B cell (primary cell): ENCODE data around the gene MCM5. TPM values are rescaled to one million over a fixed set of nuclear protein-coding genes. Genes with fewer than 3 reads are reported as not detected.

Experiments used
- ATAC-seq: fragments of 200-7000 bp; cut with Tn5 transposase; one replicate; pipeline ENCODE4 v1.10.0; 2021; ENCODE audit warnings: low read depth, mild to moderate bottlenecking, moderate number of reproducible peaks, moderate library complexity
- CTCF ChIA-PET: fragments of 350-600 bp; sonication (Branson Sonifier 250); formaldehyde crosslinking; loops from one replicate; lab custom pipeline; 2021; ENCODE audit warnings: antibody characterized with exemption, inconsistent platforms; lab: Charles Lee
- POLR2A ChIA-PET: fragments of 350-600 bp; sonication (Branson Sonifier 250); formaldehyde crosslinking; loops from one replicate; lab custom pipeline; 2021; ENCODE audit warnings: antibody characterized with exemption; lab: Charles Lee
- DNase-seq: peaks from one replicate; pipeline ENCODE4 v3.0.0; 2013
- H2AFZ ChIP-seq: 2 replicates; pipeline ENCODE4 v1.6.1; 2012; ENCODE audit warnings: mild to moderate bottlenecking, low read depth, low read length; ENCODE audit not compliant: insufficient read depth, poor library complexity, severe bottlenecking
- H3K27ac ChIP-seq, 2 donors: 1 replicate in 1 of 2; 2 replicates in 1 of 2; pipeline ENCODE4 v1.5.1; 2012 to 2013; ENCODE audit warnings: low read length in 2 of 2, mild to moderate bottlenecking in 2 of 2, moderate library complexity in 1 of 2
- H3K27me3 ChIP-seq, 4 experiments: fragments of 200-600 bp in 1 of 4; sonication (generic) in 1 of 4; replicated peaks in 1 of 4; 1 replicate in 2 of 4; 2 replicates in 2 of 4; pipeline versions ENCODE4 v1.6.1 to v1.7.0; 2013 to 2016; ENCODE audit warnings: low read length in 3 of 4, mild to moderate bottlenecking in 2 of 4, mixed read lengths in 1 of 4, moderate library complexity in 1 of 4; ENCODE audit not compliant: insufficient read depth in 4 of 4, control insufficient read depth in 3 of 4; ENCODE audit errors: control extremely low read depth in 1 of 4
- H3K36me3 ChIP-seq, 2 experiments: replicated peaks in 1 of 2; 1 replicate in 1 of 2; 2 replicates in 1 of 2; pipeline versions ENCODE4 v1.6.1 to v1.7.1; 2013; ENCODE audit warnings: low read length in 1 of 2; ENCODE audit not compliant: insufficient read depth in 2 of 2, control insufficient read depth in 1 of 2; ENCODE audit errors: control extremely low read depth in 1 of 2, extremely low read depth in 1 of 2
- H3K4me1 ChIP-seq, 2 donors: fragments of 200-600 bp in 1 of 2; sonication (generic) in 1 of 2; 1 replicate in 1 of 2; 2 replicates in 1 of 2; pipeline versions ENCODE4 v1.5.1 to v1.6.1; 2013 to 2017; ENCODE audit warnings: low read length in 2 of 2; ENCODE audit not compliant: control insufficient read depth in 2 of 2, insufficient read depth in 2 of 2
- H3K4me2 ChIP-seq: replicated peaks from 2 replicates; pipeline ENCODE3; 2012; ENCODE audit warnings: mild to moderate bottlenecking, low read depth, low read length; ENCODE audit not compliant: poor library complexity, severe bottlenecking
- H3K4me3 ChIP-seq, 5 experiments: fragments of 200-600 bp in 1 of 5; sonication (generic) in 1 of 5; 1 replicate in 3 of 5; 2 replicates in 2 of 5; pipeline versions ENCODE4 v1.5.1 to v1.7.0; 2011 to 2016; ENCODE audit warnings: low read length in 4 of 5, mild to moderate bottlenecking in 4 of 5, low read depth in 2 of 5, control low read depth in 1 of 5, moderate library complexity in 1 of 5; ENCODE audit not compliant: insufficient read depth in 1 of 5; ENCODE audit errors: control extremely low read depth in 1 of 5, extremely low read depth in 1 of 5
- H3K79me2 ChIP-seq: fragments of 200-600 bp; sonication (generic); one replicate; pipeline ENCODE4 v1.6.0; 2016; ENCODE audit warnings: low read length; ENCODE audit not compliant: control insufficient read depth, insufficient read depth
- H3K9ac ChIP-seq: fragments of 200-600 bp; sonication (generic); 2 replicates; pipeline ENCODE4 v1.6.1; 2017; ENCODE audit warnings: mild to moderate bottlenecking, low read length, moderate library complexity
- H3K9me3 ChIP-seq, 3 donors: one replicate each; pipeline versions ENCODE4 v1.6.1 to v1.7.1; 2013; ENCODE audit warnings: low read length in 2 of 3; ENCODE audit not compliant: control insufficient read depth in 2 of 3, insufficient read depth in 1 of 3; ENCODE audit errors: control extremely low read depth in 1 of 3
- H4K20me1 ChIP-seq: 2 replicates; pipeline ENCODE4 v1.6.0; 2012; ENCODE audit warnings: mild to moderate bottlenecking, low read length; ENCODE audit not compliant: insufficient read depth, control insufficient read depth, poor library complexity, severe bottlenecking
- H3K27ac Mint-ChIP-seq: one replicate; pipeline ENCODE4 v1.8.0; 2021; ENCODE audit warnings: mixed read lengths
- H3K27me3 Mint-ChIP-seq: one replicate; pipeline ENCODE4 v1.8.0; 2021; ENCODE audit warnings: mixed read lengths
- H3K4me1 Mint-ChIP-seq: one replicate; pipeline ENCODE4 v1.8.0; 2021; ENCODE audit warnings: mixed read lengths
- H3K4me3 Mint-ChIP-seq: one replicate; pipeline ENCODE4 v1.8.0; 2021; ENCODE audit warnings: mixed read lengths
- H3K9me3 Mint-ChIP-seq: one replicate; pipeline ENCODE4 v1.8.0; 2022; ENCODE audit warnings: mixed read lengths; ENCODE audit not compliant: insufficient read depth
- EZH2 ChIP-seq: IDR thresholded peaks from 2 replicates; pipeline ENCODE4 v1.6.1; 2012; ENCODE audit warnings: borderline replicate concordance, low read depth, mild to moderate bottlenecking, moderate library complexity, low read length; ENCODE audit not compliant: insufficient read depth, poor library complexity, severe bottlenecking
- WGBS: methylation state at CpG from one replicate; pipeline ENCODE4 v1.1.5; 2013; ENCODE audit warnings: missing lambda C conversion rate; ENCODE audit not compliant: insufficient coverage; 5-methylcytosine and 5-hydroxymethylcytosine counted together
- intact Hi-C: fragments of 100-400 bp; cut with micrococcal nuclease; formaldehyde crosslinking; loops from one replicate; pipeline ENCODE4 v1.10.0; 2022
- polyA plus RNA-seq: library from polyadenylated mRNA; depleted of rRNA; stranded (reverse); fragments of >200 nt; gene quantifications from 2 replicates; pipeline ENCODE4 v1.2.3, GENCODE V29; 2012
- total RNA-seq, 2 donors: library from RNA; stranded (reverse); fragments of 120-200 nt in 1 of 2; gene quantifications; 1 replicate in 1 of 2; 2 replicates in 1 of 2; pipeline versions ENCODE4 v1.2.3 to v1.2.4, GENCODE V29; 2013 to 2022
- TF ChIP-seq, protein P1 (sequence below): fragments of 200-600 bp; IDR thresholded peaks from one replicate; pipeline ENCODE4 v1.8.0; 2022; ENCODE audit warnings: antibody characterized with exemption, mild to moderate bottlenecking

Gene MCM5
- total and polyA plus RNA-seq, 2 donors (not counting 1 experiment from before 2014, with no cell fraction given) = 112 to 203 TPM

DNA sequence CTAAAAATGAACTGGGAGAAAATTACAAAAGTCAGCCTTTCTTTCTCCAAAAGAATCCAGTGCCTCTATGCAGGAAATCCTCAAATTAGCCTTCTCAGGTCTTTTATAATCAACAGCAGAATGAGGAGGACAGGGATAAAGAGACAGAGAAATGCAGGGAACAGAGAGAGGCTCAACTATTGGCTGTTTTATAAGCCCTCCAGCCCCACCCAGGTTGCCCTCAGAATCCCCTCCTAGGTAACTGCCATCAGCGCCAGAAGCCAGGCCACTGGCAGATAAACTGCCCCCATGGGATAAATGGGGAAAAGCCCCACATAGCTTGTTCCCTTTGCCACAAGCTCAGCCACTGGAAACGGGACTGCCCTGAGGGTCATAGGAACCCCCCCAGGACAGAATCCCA lies 29.9 kb upstream of the MCM5 start:
- Histone ChIP-seq H3K4me1 (peaks cover 20 to 41% of the 10 kb centered on the region in 2 donors), H4K20me1 (no peaks in the 10 kb centered on the region), H2AFZ (no peak overlapping the region), H3K9ac (no peak overlapping the region), H3K27me3 (no peaks in the 10 kb centered on the region), H3K27ac (no peak overlapping the region), H3K36me3 (no peaks in the 10 kb centered on the region), H3K9me3 (peaks cover 0 to 6% (median 0%) of the 10 kb centered on the region in 3 donors), H3K4me3 (no peak overlapping the region), H3K4me2 (no peak overlapping the region), H3K79me2 (no peaks in the 10 kb centered on the region)
- ChIA-PET POLR2A (no interaction called here), CTCF (interaction anchor here (2.5 to 3.7 kb wide), 2 partner anchors 12 to 41 kb away, joined by 10 to 21 read pairs; no protein-coding TSS in a partner anchor)
- no peak for TF ChIP-seq EZH2
- TF ChIP-seq, protein P1, sequence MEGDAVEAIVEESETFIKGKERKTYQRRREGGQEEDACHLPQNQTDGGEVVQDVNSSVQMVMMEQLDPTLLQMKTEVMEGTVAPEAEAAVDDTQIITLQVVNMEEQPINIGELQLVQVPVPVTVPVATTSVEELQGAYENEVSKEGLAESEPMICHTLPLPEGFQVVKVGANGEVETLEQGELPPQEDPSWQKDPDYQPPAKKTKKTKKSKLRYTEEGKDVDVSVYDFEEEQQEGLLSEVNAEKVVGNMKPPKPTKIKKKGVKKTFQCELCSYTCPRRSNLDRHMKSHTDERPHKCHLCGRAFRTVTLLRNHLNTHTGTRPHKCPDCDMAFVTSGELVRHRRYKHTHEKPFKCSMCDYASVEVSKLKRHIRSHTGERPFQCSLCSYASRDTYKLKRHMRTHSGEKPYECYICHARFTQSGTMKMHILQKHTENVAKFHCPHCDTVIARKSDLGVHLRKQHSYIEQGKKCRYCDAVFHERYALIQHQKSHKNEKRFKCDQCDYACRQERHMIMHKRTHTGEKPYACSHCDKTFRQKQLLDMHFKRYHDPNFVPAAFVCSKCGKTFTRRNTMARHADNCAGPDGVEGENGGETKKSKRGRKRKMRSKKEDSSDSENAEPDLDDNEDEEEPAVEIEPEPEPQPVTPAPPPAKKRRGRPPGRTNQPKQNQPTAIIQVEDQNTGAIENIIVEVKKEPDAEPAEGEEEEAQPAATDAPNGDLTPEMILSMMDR = no peak
- intact Hi-C loops = no loop called here
- no peak overlapping the region for H3K27ac Mint-ChIP-seq
- ATAC-seq = no peak
- H3K9me3 Mint-ChIP-seq = no peaks in the 10 kb centered on the region
- peaks cover 38% of the 10 kb centered on the region for H3K4me1 Mint-ChIP-seq
- H3K4me3 Mint-ChIP-seq = no peak overlapping the region
- no peaks in the 10 kb centered on the region for H3K27me3 Mint-ChIP-seq
- WGBS = 100% methylated on average over 1 of the region's 2 CpGs
- no peak for DNase-seq

DNA sequence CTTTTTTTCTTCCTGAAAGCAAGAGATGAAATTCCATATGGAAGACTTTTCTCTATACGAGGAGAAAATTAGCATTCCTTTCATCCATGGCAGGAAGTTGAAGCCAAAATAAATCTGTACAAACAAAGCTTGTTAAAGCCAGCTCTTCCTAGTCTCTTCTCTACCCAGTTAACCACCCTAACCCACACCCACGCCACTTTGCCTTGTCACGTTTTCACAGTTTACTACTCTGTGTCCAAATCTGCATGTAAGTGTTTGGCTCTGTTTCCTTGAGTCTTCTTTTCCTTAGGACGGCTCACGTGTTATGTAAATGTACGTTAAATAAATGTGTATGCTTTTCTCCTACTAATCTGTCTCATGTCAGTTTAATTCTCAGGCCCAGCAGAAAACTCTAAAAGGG lies 26.2 kb upstream of the MCM5 start:
- no peak for DNase-seq
- WGBS = 100% methylated on average over 1 of the region's 6 CpGs
- Mint-ChIP-seq H3K4me1 (peaks cover 38% of the 10 kb centered on the region), H3K27me3 (no peaks in the 10 kb centered on the region), H3K4me3 (no peak overlapping the region), H3K27ac (no peak overlapping the region), H3K9me3 (no peaks in the 10 kb centered on the region)
- Histone ChIP-seq H3K79me2 (no peaks in the 10 kb centered on the region), H4K20me1 (no peaks in the 10 kb centered on the region), H3K4me1 (peaks cover 23 to 43% of the 10 kb centered on the region in 2 donors), H3K9ac (no peak overlapping the region), H3K36me3 (no peaks in the 10 kb centered on the region), H3K4me3 (no peak overlapping the region), H3K9me3 (peaks cover 0 to 6% (median 0%) of the 10 kb centered on the region in 3 donors), H3K27me3 (no peaks in the 10 kb centered on the region), H3K27ac (no peak overlapping the region), H2AFZ (no peak overlapping the region), H3K4me2 (no peak overlapping the region)
- POLR2A ChIA-PET = interaction anchor here (0.5 to 2.9 kb wide), 3 partner anchors 15 to 26 kb away, joined by 3 to 20 read pairs (median 3); partner anchors contain the start of gene MCM5
- ATAC-seq = no peak
- no peak for TF ChIP-seq EZH2
- CTCF ChIA-PET = no interaction called here
- intact Hi-C loops = no loop called here
